Esophagus muscularis mucosa (tissue), 3 donors: ENCODE data around the gene TNFRSF14.

Experiments
- POLR2A ChIP-seq: fragments of 450-650 bp; IDR thresholded peaks from one replicate; pipeline ENCODE4 v1.6.1; 2017; ENCODE audit warnings: antibody characterized with exemption, moderate library complexity, mild to moderate bottlenecking, low read depth
- TF ChIP-seq, protein P1 (sequence below), 3 experiments: fragments of 200-600 bp in 2 of 3; fragments of 450-650 bp in 1 of 3; sonication (generic) in 2 of 3; IDR thresholded peaks; one replicate each; pipeline ENCODE4 v1.5.1; 2017 to 2019; ENCODE audit warnings: antibody characterized with exemption in 3 of 3, mild to moderate bottlenecking in 2 of 3, moderate library complexity in 1 of 3

DNA sequence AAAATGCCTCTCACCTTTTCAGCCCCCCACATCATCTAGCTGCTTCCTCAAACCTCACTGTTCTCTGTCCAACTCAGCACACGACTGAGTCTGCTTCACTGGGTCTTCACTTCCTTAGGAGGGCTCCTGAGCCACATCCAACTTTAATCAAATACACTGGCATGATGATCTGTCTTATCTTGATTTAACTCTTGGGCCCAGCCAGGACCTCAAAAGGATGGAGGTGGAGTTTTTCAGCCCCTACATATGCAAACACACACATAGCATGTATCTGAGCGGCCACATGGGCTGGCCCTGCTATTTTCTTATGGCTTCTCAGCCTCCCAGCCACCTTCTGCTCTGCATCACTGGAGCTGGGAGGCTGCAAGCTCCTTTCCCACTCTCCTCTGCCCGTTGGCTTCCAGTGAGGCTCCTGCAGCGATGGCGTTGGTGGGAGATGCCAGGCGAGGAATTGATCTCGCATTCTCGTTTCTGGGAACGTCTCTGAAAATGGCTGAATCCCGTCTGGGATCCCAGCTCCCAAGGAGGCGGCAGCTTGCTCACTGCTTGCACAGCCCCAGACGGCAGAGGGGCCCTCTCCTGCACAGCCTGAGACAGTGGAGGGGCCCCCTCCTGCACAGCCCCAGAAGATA, 28.6 kb downstream of the TNFRSF14 start:
- TF ChIP-seq, protein P1, sequence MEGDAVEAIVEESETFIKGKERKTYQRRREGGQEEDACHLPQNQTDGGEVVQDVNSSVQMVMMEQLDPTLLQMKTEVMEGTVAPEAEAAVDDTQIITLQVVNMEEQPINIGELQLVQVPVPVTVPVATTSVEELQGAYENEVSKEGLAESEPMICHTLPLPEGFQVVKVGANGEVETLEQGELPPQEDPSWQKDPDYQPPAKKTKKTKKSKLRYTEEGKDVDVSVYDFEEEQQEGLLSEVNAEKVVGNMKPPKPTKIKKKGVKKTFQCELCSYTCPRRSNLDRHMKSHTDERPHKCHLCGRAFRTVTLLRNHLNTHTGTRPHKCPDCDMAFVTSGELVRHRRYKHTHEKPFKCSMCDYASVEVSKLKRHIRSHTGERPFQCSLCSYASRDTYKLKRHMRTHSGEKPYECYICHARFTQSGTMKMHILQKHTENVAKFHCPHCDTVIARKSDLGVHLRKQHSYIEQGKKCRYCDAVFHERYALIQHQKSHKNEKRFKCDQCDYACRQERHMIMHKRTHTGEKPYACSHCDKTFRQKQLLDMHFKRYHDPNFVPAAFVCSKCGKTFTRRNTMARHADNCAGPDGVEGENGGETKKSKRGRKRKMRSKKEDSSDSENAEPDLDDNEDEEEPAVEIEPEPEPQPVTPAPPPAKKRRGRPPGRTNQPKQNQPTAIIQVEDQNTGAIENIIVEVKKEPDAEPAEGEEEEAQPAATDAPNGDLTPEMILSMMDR (IDR thresholded peaks at IDR 0.05): no peak
- TF ChIP-seq POLR2A: no peak
